GM12864 (cell line): ENCODE measurements around the gene FLT4.

Source experiments
- DNase-seq: peaks from one replicate; pipeline ENCODE4 v3.0.0-alpha.2; 2011; ENCODE audit warnings: low read depth
- H3K4me3 ChIP-seq: 2 replicates; pipeline ENCODE4 v1.5.1; 2011; ENCODE audit warnings: mild to moderate bottlenecking, low read depth, low read length, control low read depth
- CTCF ChIP-seq: IDR thresholded peaks from 2 replicates; pipeline ENCODE4 v1.5.1; 2011; ENCODE audit warnings: low read depth, mild to moderate bottlenecking, moderate library complexity, low read length, control low read depth, inconsistent platforms; ENCODE audit errors: missing control alignments

Gene FLT4

GRCh38 chr5:180605554-180606214 is 43.7 kb downstream of the FLT4 start:
- TF ChIP-seq CTCF, result peak; percentile 90
- DNase-seq, result peak; percentile 27
- H3K4me3 ChIP-seq, result no peak overlapping the region

GRCh38 chr5:180604271-180604670 is 45.1 kb downstream of the FLT4 start:
- no peak for TF ChIP-seq CTCF
- no peak overlapping the region for H3K4me3 ChIP-seq
- DNase-seq, result no peak

- TF ChIP-seq CTCF, result no peak
- H3K4me3 ChIP-seq, result no peak overlapping the region
- DNase-seq, result no peak
Observed at GRCh38 chr5:180603076-180603594, 46.3 kb downstream of the FLT4 start.

GRCh38 chr5:180602481-180603075 is 46.8 kb downstream of the FLT4 start:
- no peak for DNase-seq
- H3K4me3 ChIP-seq, result no peak overlapping the region
- no peak for TF ChIP-seq CTCF

- DNase-seq, result no peak
- TF ChIP-seq CTCF, result no peak
- H3K4me3 ChIP-seq, result no peak overlapping the region
Observed at GRCh38 chr5:180601591-180602480, 47.6 kb downstream of the FLT4 start.

GRCh38 chr5:180600554-180601041 is 48.8 kb downstream of the FLT4 start:
- no peak for DNase-seq
- H3K4me3 ChIP-seq, result no peak overlapping the region
- TF ChIP-seq CTCF, result no peak
